HepG2 (cell line): ENCODE results near the gene STK40. TPM values are rescaled to one million over a fixed set of nuclear protein-coding genes. Genes with fewer than 3 reads are reported as not detected.

Experiments
- ATF1 ChIP-seq: IDR thresholded peaks from 2 replicates; pipeline ENCODE4 v1.6.1; 2016; ENCODE audit warnings: mild to moderate bottlenecking, control low read depth
- ATF6 ChIP-seq: sonication (generic); formaldehyde crosslinking; conservative IDR thresholded peaks from 2 replicates; pipeline ENCODE4 v1.4.0; 2020; ENCODE audit warnings: missing genetic modification reagents
- BRD4 ChIP-seq: sonication (generic); formaldehyde crosslinking; IDR thresholded peaks from 2 replicates; pipeline ENCODE4 v1.4.0; 2020; ENCODE audit warnings: missing genetic modification reagents
- HIVEP1 ChIP-seq: sonication (generic); formaldehyde crosslinking; IDR thresholded peaks from 2 replicates; pipeline ENCODE4 v1.4.0; 2020; ENCODE audit warnings: mild to moderate bottlenecking, missing genetic modification reagents
- HMGA1 ChIP-seq: sonication (generic); formaldehyde crosslinking; conservative IDR thresholded peaks from 2 replicates; pipeline ENCODE4 v1.4.0; 2020; ENCODE audit warnings: missing genetic modification reagents
- KLF6 ChIP-seq: IDR thresholded peaks from 2 replicates; pipeline ENCODE4 v1.8.0; 2016; ENCODE audit warnings: missing biosample characterization, missing genetic modification reagents
- NFRKB ChIP-seq: fragments of 450-650 bp; IDR thresholded peaks from 2 replicates; pipeline ENCODE4 v1.6.1; 2017
- PHF20 ChIP-seq: sonication (generic); formaldehyde crosslinking; IDR thresholded peaks from 2 replicates; pipeline ENCODE4 v1.5.0; 2020; ENCODE audit warnings: mild to moderate bottlenecking, missing genetic modification reagents
- PITX1 ChIP-seq: sonication (generic); formaldehyde crosslinking; IDR thresholded peaks from 2 replicates; pipeline ENCODE4 v1.5.1; 2020; ENCODE audit warnings: mild to moderate bottlenecking, missing genetic modification reagents
- PRDM10 ChIP-seq: sonication (generic); formaldehyde crosslinking; IDR thresholded peaks from 2 replicates; pipeline ENCODE4 v1.4.0; 2020; ENCODE audit warnings: low read depth, missing genetic modification reagents
- RAD21 ChIP-seq: fragments of 450-650 bp; formaldehyde crosslinking; IDR thresholded peaks from 2 replicates; pipeline ENCODE4 v1.5.0; 2020; ENCODE audit warnings: mild to moderate bottlenecking
- RBFOX2 ChIP-seq: fragments of 200-400 bp; formaldehyde crosslinking; IDR thresholded peaks from 2 replicates; pipeline ENCODE4 v1.6.1; 2017; ENCODE audit warnings: low read depth, mild to moderate bottlenecking, low read length
- ZBTB34 ChIP-seq: sonication (generic); formaldehyde crosslinking; IDR thresholded peaks from 2 replicates; pipeline ENCODE4 v1.8.0; 2022; ENCODE audit warnings: mild to moderate bottlenecking, missing genetic modification reagents
- polyA plus RNA-seq, 8 experiments: library from polyadenylated mRNA; depleted of rRNA in 3 of 8; stranded (reverse) in 7 of 8; unstranded in 1 of 8; fragments of >200 nt; fragmentation: Illumina TruSeq in 4 of 8; extraction: Trizol in 4 of 8; gene quantifications; 2 replicates each; pipeline versions ENCODE4 v1.2.1 to v1.2.3, GENCODE V29; 2011 to 2016; ENCODE audit warnings: low read depth in 4 of 8, missing spikeins in 1 of 8, mixed read lengths in 1 of 8; ENCODE audit not compliant: insufficient read depth in 1 of 8
- total RNA-seq, 5 experiments: library from RNA; depleted of rRNA; stranded (reverse); fragments of >200 nt; fragmentation: Illumina TruSeq; extraction: Trizol; gene quantifications; 2 replicates each; pipeline ENCODE4 v1.2.3, GENCODE V29; 2016; ENCODE audit warnings: low read depth in 1 of 5
- TF ChIP-seq, protein P1 (sequence below): sonication (generic); formaldehyde crosslinking; IDR thresholded peaks from 2 replicates; pipeline ENCODE4 v1.8.1; 2023; ENCODE audit warnings: mild to moderate bottlenecking, moderate library complexity, missing genetic modification reagents
- TF ChIP-seq, protein P2 (sequence below): sonication (generic); formaldehyde crosslinking; IDR thresholded peaks from 2 replicates; pipeline ENCODE4 v1.4.0; 2020; ENCODE audit warnings: missing genetic modification reagents
- TF ChIP-seq, protein P3 (sequence below): fragments of 450-650 bp; IDR thresholded peaks from 2 replicates; pipeline ENCODE4 v1.6.1; 2017; ENCODE audit warnings: mild to moderate bottlenecking

The STK40 gene
- total and polyA plus RNA-seq, 2 of the 13 experiments (the other 11 are each of a cell fraction or from before 2014, with no cell fraction given), result 33.8 to 35.1 TPM

DNA sequence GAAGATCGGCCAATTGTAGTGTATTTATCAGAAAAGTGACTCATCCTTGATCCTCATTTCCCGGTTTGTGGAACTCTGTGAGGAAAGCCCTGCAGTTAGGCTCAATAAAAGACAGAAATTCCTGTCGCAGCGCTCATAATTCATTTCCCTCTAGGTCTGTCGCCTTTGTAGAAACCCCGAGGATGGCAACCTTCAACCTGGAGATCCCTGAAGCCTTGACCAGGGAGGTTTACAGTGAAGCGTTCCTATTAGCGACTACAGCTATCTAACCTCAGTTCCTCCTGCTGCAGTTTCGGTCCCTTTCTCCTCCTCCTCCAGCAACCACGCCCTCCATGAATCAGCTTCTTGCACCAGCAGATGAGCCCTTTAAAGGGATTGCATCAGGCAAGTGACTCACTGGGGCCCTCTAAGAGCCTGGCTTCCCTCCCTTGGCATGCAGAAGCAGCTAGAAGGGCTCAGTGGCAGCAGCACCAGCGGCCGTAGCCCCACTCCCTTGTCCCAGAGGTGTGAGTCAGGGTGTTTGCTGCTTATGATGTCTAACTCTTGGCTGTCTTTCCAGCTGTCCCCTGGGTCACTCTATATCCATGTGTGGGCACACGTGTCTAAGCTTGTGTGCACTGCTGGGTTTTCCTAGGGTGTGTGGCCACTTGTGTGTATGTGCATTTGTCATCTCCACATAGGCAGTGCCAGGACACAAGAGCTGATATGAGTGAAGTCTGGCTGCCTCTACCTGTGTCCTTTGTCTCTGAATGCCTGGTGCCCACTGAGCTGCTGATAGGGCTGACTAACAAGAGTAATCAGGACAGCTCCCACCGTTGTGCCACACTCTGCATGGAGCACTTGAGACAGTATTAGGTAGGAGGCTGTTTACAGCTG, 779 bp upstream of the STK40 start (continued):
- TF ChIP-seq PRDM10 (CRISPR knock-in tag), result no peak; the same call in 1 of the 2 replicates
- no peak for TF ChIP-seq PHF20
- TF ChIP-seq, protein P1, sequence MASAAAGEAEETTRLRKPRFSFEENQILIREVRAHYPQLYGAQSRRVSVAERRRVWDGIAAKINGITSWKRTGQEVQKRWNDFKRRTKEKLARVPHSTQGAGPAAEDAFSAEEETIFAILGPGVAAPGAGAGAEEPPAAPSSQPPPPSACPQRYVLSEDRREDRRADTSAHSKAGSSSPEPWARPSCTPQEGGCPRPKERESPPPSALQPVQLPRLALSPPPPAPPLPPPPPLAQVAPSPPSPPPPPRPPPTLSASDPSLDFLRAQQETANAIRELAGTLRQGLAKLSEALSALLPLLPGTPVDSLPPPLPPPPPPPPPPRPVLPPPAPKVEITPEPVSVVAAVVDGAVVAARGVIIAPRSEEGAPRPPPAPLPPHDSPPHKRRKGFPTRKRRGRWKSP, result peak; percentile 86
- TF ChIP-seq HIVEP1, result peak; percentile 57; the same call in 1 of the 2 replicates
- TF ChIP-seq PITX1, result peak; percentile 62; the same call in 1 of the 2 replicates
- no peak for TF ChIP-seq NFRKB
- 0 out of 2 replicates have a peak, but pooled peaks have one; percentile 58 for TF ChIP-seq BRD4 (CRISPR knock-in tag)
- TF ChIP-seq, protein P2, sequence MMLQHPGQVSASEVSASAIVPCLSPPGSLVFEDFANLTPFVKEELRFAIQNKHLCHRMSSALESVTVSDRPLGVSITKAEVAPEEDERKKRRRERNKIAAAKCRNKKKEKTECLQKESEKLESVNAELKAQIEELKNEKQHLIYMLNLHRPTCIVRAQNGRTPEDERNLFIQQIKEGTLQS (CRISPR knock-in tag), result peak; percentile 98
- TF ChIP-seq, protein P3, sequence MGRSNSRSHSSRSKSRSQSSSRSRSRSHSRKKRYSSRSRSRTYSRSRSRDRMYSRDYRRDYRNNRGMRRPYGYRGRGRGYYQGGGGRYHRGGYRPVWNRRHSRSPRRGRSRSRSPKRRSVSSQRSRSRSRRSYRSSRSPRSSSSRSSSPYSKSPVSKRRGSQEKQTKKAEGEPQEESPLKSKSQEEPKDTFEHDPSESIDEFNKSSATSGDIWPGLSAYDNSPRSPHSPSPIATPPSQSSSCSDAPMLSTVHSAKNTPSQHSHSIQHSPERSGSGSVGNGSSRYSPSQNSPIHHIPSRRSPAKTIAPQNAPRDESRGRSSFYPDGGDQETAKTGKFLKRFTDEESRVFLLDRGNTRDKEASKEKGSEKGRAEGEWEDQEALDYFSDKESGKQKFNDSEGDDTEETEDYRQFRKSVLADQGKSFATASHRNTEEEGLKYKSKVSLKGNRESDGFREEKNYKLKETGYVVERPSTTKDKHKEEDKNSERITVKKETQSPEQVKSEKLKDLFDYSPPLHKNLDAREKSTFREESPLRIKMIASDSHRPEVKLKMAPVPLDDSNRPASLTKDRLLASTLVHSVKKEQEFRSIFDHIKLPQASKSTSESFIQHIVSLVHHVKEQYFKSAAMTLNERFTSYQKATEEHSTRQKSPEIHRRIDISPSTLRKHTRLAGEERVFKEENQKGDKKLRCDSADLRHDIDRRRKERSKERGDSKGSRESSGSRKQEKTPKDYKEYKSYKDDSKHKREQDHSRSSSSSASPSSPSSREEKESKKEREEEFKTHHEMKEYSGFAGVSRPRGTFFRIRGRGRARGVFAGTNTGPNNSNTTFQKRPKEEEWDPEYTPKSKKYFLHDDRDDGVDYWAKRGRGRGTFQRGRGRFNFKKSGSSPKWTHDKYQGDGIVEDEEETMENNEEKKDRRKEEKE, result no peak
- no peak; the same call in 1 of the 2 replicates for TF ChIP-seq RAD21 (CRISPR knock-in tag)
- peak; percentile 68; the same call in 1 of the 2 replicates for TF ChIP-seq KLF6
- no peak for TF ChIP-seq ATF6 (CRISPR knock-in tag)
- TF ChIP-seq RBFOX2, result peak; percentile 67
- TF ChIP-seq ATF1 (CRISPR knock-in tag), result no peak; the same call in 1 of the 2 replicates
- no peak; the same call in 1 of the 2 replicates for TF ChIP-seq ZBTB34 (CRISPR knock-in tag)
- TF ChIP-seq HMGA1 (CRISPR knock-in tag), result no peak
